ENCODE measurements around the gene MYO18A.

GRCh38 chr17:29189355-29189754 is 9.2 kb upstream of the MYO18A start:
- TF ChIP-seq CTCF (IDR thresholded peaks at IDR 0.05) (no peak), ZFX (IDR thresholded peaks at IDR 0.05; ENCODE audit: borderline replicate concordance) (no peak)

Data from 22Rv1 (cell line).